ENCODE data around the gene ARL3.

Gene ARL3

GRCh38 chr10:102713539-102713813 lies 721 bp downstream of the ARL3 start:
- Mint-ChIP-seq H3K9me3 (no peaks in the 10 kb centered on the region), H3K4me1 (peaks cover 61% of the 10 kb centered on the region), H3K4me3 (peak overlapping the region; percentile 90 to 98 (median 92)), H3K27ac (peak overlapping the region; percentile 93 to 99 (median 98)), H3K36me3 (ENCODE audit: low read depth) (no peaks in the 10 kb centered on the region), H3K27me3 (ENCODE audit: low read depth) (no peaks in the 10 kb centered on the region)
- TF ChIP-seq CTCF (IDR thresholded peaks at IDR 0.05; ENCODE audit: unreplicated experiment in 3 of 3): peak in 2 of 3 experiments; percentile 52 to 56

GRCh38 chr10:102712843-102713538 lies 1.2 kb downstream of the ARL3 start:
- no peaks in the 10 kb centered on the region for H3K36me3 Mint-ChIP-seq (ENCODE audit: low read depth)
- TF ChIP-seq CTCF (IDR thresholded peaks at IDR 0.05; ENCODE audit: unreplicated experiment in 3 of 3): no peak
- H3K4me1 Mint-ChIP-seq: peaks cover 56% of the 10 kb centered on the region
- no peaks in the 10 kb centered on the region for H3K27me3 Mint-ChIP-seq (ENCODE audit: low read depth)
- H3K4me3 Mint-ChIP-seq: peak overlapping the region; percentile 90 to 98 (median 92)
- peak overlapping the region; percentile 93 to 99 (median 98) for H3K27ac Mint-ChIP-seq
- no peaks in the 10 kb centered on the region for H3K9me3 Mint-ChIP-seq

GRCh38 chr10:102712089-102712488 lies 2.1 kb downstream of the ARL3 start:
- Mint-ChIP-seq H3K4me1 (peaks cover 53% of the 10 kb centered on the region), H3K27ac (peak overlapping the region; percentile 93 to 99 (median 98)), H3K27me3 (ENCODE audit: low read depth) (no peaks in the 10 kb centered on the region), H3K4me3 (peak overlapping the region; percentile 90 to 98 (median 92)), H3K9me3 (no peaks in the 10 kb centered on the region), H3K36me3 (ENCODE audit: low read depth) (no peaks in the 10 kb centered on the region)
- TF ChIP-seq CTCF (IDR thresholded peaks at IDR 0.05; ENCODE audit: unreplicated experiment in 3 of 3): no peak

GRCh38 chr10:102710609-102711008 lies 3.6 kb downstream of the ARL3 start:
- Mint-ChIP-seq H3K27ac (peak overlapping the region; percentile 34 to 76 (median 38)), H3K27me3 (ENCODE audit: low read depth) (no peaks in the 10 kb centered on the region), H3K9me3 (no peaks in the 10 kb centered on the region), H3K4me3 (peak overlapping the region; percentile 41 to 73 (median 62)), H3K36me3 (ENCODE audit: low read depth) (no peaks in the 10 kb centered on the region), H3K4me1 (peaks cover 40% of the 10 kb centered on the region)
- TF ChIP-seq CTCF (IDR thresholded peaks at IDR 0.05; ENCODE audit: unreplicated experiment in 3 of 3): no peak

- peaks cover 19% of the 10 kb centered on the region for H3K4me1 Mint-ChIP-seq
- H3K4me3 Mint-ChIP-seq: no peak overlapping the region
- H3K9me3 Mint-ChIP-seq: no peaks in the 10 kb centered on the region
- peaks cover 7% of the 10 kb centered on the region for H3K36me3 Mint-ChIP-seq (ENCODE audit: low read depth)
- H3K27me3 Mint-ChIP-seq (ENCODE audit: low read depth): no peaks in the 10 kb centered on the region
- TF ChIP-seq CTCF (IDR thresholded peaks at IDR 0.05; ENCODE audit: unreplicated experiment in 3 of 3): no peak
- H3K27ac Mint-ChIP-seq: peak overlapping the region; percentile 13 to 64 (median 48)
Observed at GRCh38 chr10:102705531-102705930, 8.7 kb downstream of the ARL3 start.

- no peaks in the 10 kb centered on the region for H3K27me3 Mint-ChIP-seq (ENCODE audit: low read depth)
- no peak for TF ChIP-seq CTCF (IDR thresholded peaks at IDR 0.05; ENCODE audit: unreplicated experiment in 3 of 3)
- H3K4me1 Mint-ChIP-seq: peaks cover 13% of the 10 kb centered on the region
- peak overlapping the region; percentile 13 to 48 (median 31) for H3K27ac Mint-ChIP-seq
- no peak overlapping the region for H3K4me3 Mint-ChIP-seq
- H3K9me3 Mint-ChIP-seq: no peaks in the 10 kb centered on the region
- H3K36me3 Mint-ChIP-seq (ENCODE audit: low read depth): peaks cover 8% of the 10 kb centered on the region
Observed at GRCh38 chr10:102704915-102705314, 9.3 kb downstream of the ARL3 start.
